Breast epithelium (tissue), 4 donors: ENCODE data around the gene DAPK2. TPM values are rescaled to one million over a fixed set of nuclear protein-coding genes. Genes with fewer than 3 reads are reported as not detected.

Experiments used
- DNase-seq, 2 donors: peaks; one replicate each; pipeline ENCODE4 v3.0.0-alpha.2; 2019; ENCODE audit warnings: low spot score in 2 of 2
- H3K27ac ChIP-seq, 2 donors: fragments of 200-600 bp; sonication (generic) in 1 of 2; one replicate each; pipeline ENCODE4 v1.5.1; 2016 to 2019; ENCODE audit warnings: mild to moderate bottlenecking in 1 of 2
- H3K27me3 ChIP-seq, 2 donors: fragments of 200-600 bp; sonication (generic) in 1 of 2; one replicate each; pipeline versions ENCODE4 v1.5.1 to v1.6.0; 2017 to 2019; ENCODE audit warnings: control low read depth in 1 of 2, mild to moderate bottlenecking in 1 of 2
- H3K36me3 ChIP-seq: fragments of 200-600 bp; one replicate; pipeline ENCODE4 v1.5.1; 2019
- H3K4me1 ChIP-seq, 2 donors: fragments of 200-600 bp; sonication (generic); one replicate each; pipeline ENCODE4 v1.5.1; 2016 to 2019; ENCODE audit warnings: control low read depth in 1 of 2
- H3K4me3 ChIP-seq, 3 donors: fragments of 200-600 bp; sonication (generic); 1 replicate in 2 of 3; 2 replicates in 1 of 3; pipeline ENCODE4 v1.5.1; 2016 to 2019; ENCODE audit warnings: mild to moderate bottlenecking in 3 of 3, moderate library complexity in 2 of 3
- H3K9me3 ChIP-seq, 2 donors: fragments of 200-600 bp; sonication (generic) in 1 of 2; one replicate each; pipeline ENCODE4 v1.5.1; 2016 to 2019; ENCODE audit warnings: control low read depth in 1 of 2
- POLR2A ChIP-seq: fragments of 450-650 bp; IDR thresholded peaks from one replicate; pipeline ENCODE4 v1.6.1; 2016; ENCODE audit warnings: antibody characterized with exemption, mild to moderate bottlenecking, moderate library complexity
- POLR2AphosphoS5 ChIP-seq, 3 donors: sonication (generic); formaldehyde crosslinking; IDR thresholded peaks; one replicate each; pipeline ENCODE4 v1.6.1; 2017; ENCODE audit warnings: antibody characterized with exemption in 3 of 3
- intact Hi-C: fragments of 100-400 bp; cut with DNase I; formaldehyde crosslinking; loops from one replicate; pipeline ENCODE4 v1.15.1; 2023; ENCODE audit warnings: low total_unique reads
- total RNA-seq, 3 donors: library from RNA; depleted of rRNA; stranded (reverse); fragments of >200 nt; gene quantifications; one replicate each; pipeline ENCODE4 v1.1.0, GENCODE V29; 2016
- TF ChIP-seq, protein P1 (sequence below), 3 donors: fragments of 450-650 bp; IDR thresholded peaks; one replicate each; pipeline ENCODE4 v1.5.1; 2016 to 2017; ENCODE audit warnings: antibody characterized with exemption in 3 of 3, mild to moderate bottlenecking in 3 of 3, moderate library complexity in 3 of 3

Gene DAPK2
- total RNA-seq, 3 donors from 2014 or later = 23.6 to 37.3 (median 29.6) TPM

DNA sequence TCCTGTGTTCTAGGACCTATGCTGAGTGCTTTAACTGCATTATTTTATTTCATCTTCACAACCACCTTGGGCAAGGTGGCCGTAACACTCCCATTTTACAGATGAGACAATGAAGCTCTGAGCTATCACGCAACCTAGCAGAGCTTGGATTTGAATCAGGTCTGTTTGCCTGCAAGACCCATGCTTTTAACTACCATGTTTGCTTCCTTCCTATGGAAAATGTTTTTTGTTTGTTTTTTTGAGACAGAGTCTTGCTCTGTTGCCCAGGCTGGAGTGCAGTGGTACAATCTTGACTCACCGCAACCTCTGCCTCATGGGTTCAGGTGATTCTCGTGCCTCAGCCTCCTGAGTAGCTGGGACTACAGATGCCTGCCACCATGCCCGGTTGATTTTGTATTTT lies 187.8 kb downstream of the DAPK2 start:
- Histone ChIP-seq H3K36me3 (no peaks in the 10 kb centered on the region), H3K4me3 (no peak overlapping the region), H3K4me1 (peaks cover 0 to 4% of the 10 kb centered on the region in 2 donors), H3K9me3 (no peaks in the 10 kb centered on the region), H3K27me3 (no peaks in the 10 kb centered on the region), H3K27ac (peak overlapping the region; percentile 26 to 71)
- TF ChIP-seq, protein P1, sequence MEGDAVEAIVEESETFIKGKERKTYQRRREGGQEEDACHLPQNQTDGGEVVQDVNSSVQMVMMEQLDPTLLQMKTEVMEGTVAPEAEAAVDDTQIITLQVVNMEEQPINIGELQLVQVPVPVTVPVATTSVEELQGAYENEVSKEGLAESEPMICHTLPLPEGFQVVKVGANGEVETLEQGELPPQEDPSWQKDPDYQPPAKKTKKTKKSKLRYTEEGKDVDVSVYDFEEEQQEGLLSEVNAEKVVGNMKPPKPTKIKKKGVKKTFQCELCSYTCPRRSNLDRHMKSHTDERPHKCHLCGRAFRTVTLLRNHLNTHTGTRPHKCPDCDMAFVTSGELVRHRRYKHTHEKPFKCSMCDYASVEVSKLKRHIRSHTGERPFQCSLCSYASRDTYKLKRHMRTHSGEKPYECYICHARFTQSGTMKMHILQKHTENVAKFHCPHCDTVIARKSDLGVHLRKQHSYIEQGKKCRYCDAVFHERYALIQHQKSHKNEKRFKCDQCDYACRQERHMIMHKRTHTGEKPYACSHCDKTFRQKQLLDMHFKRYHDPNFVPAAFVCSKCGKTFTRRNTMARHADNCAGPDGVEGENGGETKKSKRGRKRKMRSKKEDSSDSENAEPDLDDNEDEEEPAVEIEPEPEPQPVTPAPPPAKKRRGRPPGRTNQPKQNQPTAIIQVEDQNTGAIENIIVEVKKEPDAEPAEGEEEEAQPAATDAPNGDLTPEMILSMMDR (IDR thresholded peaks at IDR 0.05) = no peak
- TF ChIP-seq POLR2A = no peak
- no peak for TF ChIP-seq POLR2AphosphoS5 (IDR thresholded peaks at IDR 0.05)
- no peak for DNase-seq
- intact Hi-C loops = no loop called here

DNA sequence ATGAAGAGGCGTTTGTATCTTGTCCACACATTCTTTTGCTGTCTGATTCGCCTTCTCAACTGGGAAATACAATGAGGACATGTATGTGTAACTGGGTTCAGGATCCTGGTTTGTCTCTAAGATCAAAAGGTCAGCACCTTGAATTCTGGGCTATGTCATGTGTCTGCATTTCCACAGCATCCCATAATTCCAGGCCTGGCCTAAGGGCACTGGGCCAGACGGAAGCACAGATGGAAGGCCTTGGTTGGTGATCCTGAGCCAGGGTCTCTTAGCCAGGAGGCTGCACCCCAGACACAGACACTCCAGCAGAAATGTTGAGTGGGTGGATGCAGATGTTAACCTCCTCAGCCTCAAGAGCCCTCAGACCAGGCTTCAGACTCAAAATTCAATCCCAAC lies 188.8 kb downstream of the DAPK2 start:
- Histone ChIP-seq H3K4me3 (no peak overlapping the region), H3K27ac (peak overlapping the region; percentile 69 to 71), H3K36me3 (no peaks in the 10 kb centered on the region), H3K4me1 (peaks cover 0 to 4% of the 10 kb centered on the region in 2 donors), H3K9me3 (no peaks in the 10 kb centered on the region), H3K27me3 (no peaks in the 10 kb centered on the region)
- intact Hi-C loops = no loop called here
- no peak for DNase-seq
- TF ChIP-seq, protein P1 (IDR thresholded peaks at IDR 0.05) = no peak
- TF ChIP-seq POLR2A (no peak), POLR2AphosphoS5 (IDR thresholded peaks at IDR 0.05) (no peak)

Other genes with a start within 250 kb of the DAPK2 start
- 100 to 1,000 TPM; 110 to 124 (median 114) TPM for gene HERC1, start 212.5 kb downstream of the DAPK2 start, total RNA-seq
- gene CIAO2A, start 47.4 kb upstream of the DAPK2 start, total RNA-seq = 10 to 100 TPM; 42.6 to 71.8 (median 50.9) TPM
- 100 to 1,000 TPM; 107 to 144 (median 125) TPM for gene SNX1, start 49.5 kb upstream of the DAPK2 start, total RNA-seq
- gene SNX22, start 105.2 kb upstream of the DAPK2 start, total RNA-seq = 1 to 10 TPM in 1 of 3 donors, under 1 TPM in 2; 0.48 to 1.5 (median 0.98) TPM
- 100 to 1,000 TPM; 239 to 331 (median 312) TPM for gene PPIB, start 116.5 kb upstream of the DAPK2 start, total RNA-seq